Osteoblast (primary cell): ENCODE data around the gene AGPS. TPM values are rescaled to one million over a fixed set of nuclear protein-coding genes. Genes with fewer than 3 reads are reported as not detected.

Source experiments
- DNase-seq: peaks from one replicate; pipeline ENCODE4 v3.0.0; 2011; ENCODE audit warnings: low spot score, mixed read lengths; ENCODE audit not compliant: insufficient read length; ENCODE audit errors: missing footprints
- H2AFZ ChIP-seq: 2 replicates; pipeline ENCODE4 v1.6.0; 2011; ENCODE audit warnings: mild to moderate bottlenecking, low read length
- H3K27ac ChIP-seq: 2 replicates; pipeline ENCODE4 v1.5.1; 2011; ENCODE audit warnings: mild to moderate bottlenecking, low read depth, low read length, moderate library complexity
- H3K27me3 ChIP-seq: 2 replicates; pipeline ENCODE4 v1.6.0; 2012; ENCODE audit warnings: mild to moderate bottlenecking, control low read depth, inconsistent platforms, low read length, moderate library complexity; ENCODE audit not compliant: insufficient read depth
- H3K36me3 ChIP-seq: 2 replicates; pipeline ENCODE4 v1.5.1; 2011; ENCODE audit warnings: mild to moderate bottlenecking, low read length, control low read depth, moderate library complexity; ENCODE audit not compliant: insufficient read depth
- H3K4me1 ChIP-seq: 2 replicates; pipeline ENCODE4 v1.5.1; 2011; ENCODE audit warnings: mild to moderate bottlenecking, low read length, control low read depth, moderate library complexity; ENCODE audit not compliant: insufficient read depth
- H3K4me2 ChIP-seq: 2 replicates; pipeline ENCODE4 v1.6.0; 2011; ENCODE audit warnings: mild to moderate bottlenecking, low read length; ENCODE audit not compliant: insufficient read depth
- H3K4me3 ChIP-seq: fragments of 200-600 bp; sonication (generic); 3 replicates; pipeline ENCODE4 v1.5.1; 2012; ENCODE audit warnings: mild to moderate bottlenecking, low read length, inconsistent platforms; ENCODE audit not compliant: insufficient read depth
- H3K79me2 ChIP-seq: 2 replicates; pipeline ENCODE4 v1.6.0; 2012; ENCODE audit warnings: mild to moderate bottlenecking, low read length, control low read depth, inconsistent platforms; ENCODE audit not compliant: insufficient read depth
- H3K9me3 ChIP-seq: 2 replicates; pipeline ENCODE4 v1.5.1; 2011; ENCODE audit warnings: low read depth, low read length, control low read depth
- H4K20me1 ChIP-seq: 2 replicates; pipeline ENCODE4 v1.6.0; 2012; ENCODE audit warnings: mild to moderate bottlenecking, low read length, control low read depth; ENCODE audit not compliant: insufficient read depth
- CTCF ChIP-seq: IDR thresholded peaks from 2 replicates; pipeline ENCODE4 v1.5.1; 2011; ENCODE audit warnings: mild to moderate bottlenecking, low read depth, low read length, moderate library complexity; ENCODE audit errors: extremely low read depth
- total RNA-seq: library from RNA; depleted of rRNA; stranded (reverse); fragments of >200 nt; gene quantifications from 2 replicates; pipeline ENCODE4 v1.2.3, GENCODE V29; 2012

The AGPS gene
- total RNA-seq, 1 donor: 34.0 TPM

GRCh38 chr2:177506998-177507397 is 114.4 kb downstream of the AGPS start:
- H3K4me1 ChIP-seq: no peaks in the 10 kb centered on the region

GRCh38 chr2:177516824-177517544 is 124.4 kb downstream of the AGPS start:
- TF ChIP-seq CTCF: no peak
- Histone ChIP-seq H3K36me3 (no peaks in the 10 kb centered on the region), H3K27me3 (no peaks in the 10 kb centered on the region), H3K4me3 (no peak overlapping the region), H3K27ac (no peak overlapping the region), H3K79me2 (no peaks in the 10 kb centered on the region), H4K20me1 (no peaks in the 10 kb centered on the region), H3K4me2 (no peak overlapping the region), H3K9me3 (no peaks in the 10 kb centered on the region), H3K4me1 (no peaks in the 10 kb centered on the region), H2AFZ (no peak overlapping the region)
- DNase-seq: no peak

More at GRCh38 chr2:177506998-177507397, 114.4 kb downstream of the AGPS start:
- Histone ChIP-seq H3K27ac (no peak overlapping the region), H3K27me3 (no peaks in the 10 kb centered on the region), H3K4me3 (no peak overlapping the region), H3K79me2 (no peaks in the 10 kb centered on the region), H3K36me3 (no peaks in the 10 kb centered on the region), H3K9me3 (no peaks in the 10 kb centered on the region), H4K20me1 (no peaks in the 10 kb centered on the region), H3K4me2 (no peak overlapping the region), H2AFZ (no peak overlapping the region)
- DNase-seq: no peak
- no peak for TF ChIP-seq CTCF

GRCh38 chr2:177518754-177519153 is 126.2 kb downstream of the AGPS start:
- no peak overlapping the region for H3K4me3 ChIP-seq
- no peak overlapping the region for H3K27ac ChIP-seq
- no peak for TF ChIP-seq CTCF
- H3K4me1 ChIP-seq: no peaks in the 10 kb centered on the region
- no peak overlapping the region for H3K4me2 ChIP-seq
- H3K36me3 ChIP-seq: no peaks in the 10 kb centered on the region
- no peaks in the 10 kb centered on the region for H4K20me1 ChIP-seq
- H2AFZ ChIP-seq: no peak overlapping the region
- no peaks in the 10 kb centered on the region for H3K9me3 ChIP-seq
- no peak for DNase-seq
- no peaks in the 10 kb centered on the region for H3K79me2 ChIP-seq
- no peaks in the 10 kb centered on the region for H3K27me3 ChIP-seq

- H3K4me1 ChIP-seq: no peaks in the 10 kb centered on the region
- no peaks in the 10 kb centered on the region for H3K79me2 ChIP-seq
- H4K20me1 ChIP-seq: no peaks in the 10 kb centered on the region
- H3K27ac ChIP-seq: no peak overlapping the region
- no peaks in the 10 kb centered on the region for H3K27me3 ChIP-seq
- H2AFZ ChIP-seq: no peak overlapping the region
- no peak for DNase-seq
- no peak overlapping the region for H3K4me2 ChIP-seq
- H3K9me3 ChIP-seq: no peaks in the 10 kb centered on the region
- H3K4me3 ChIP-seq: no peak overlapping the region
- no peak for TF ChIP-seq CTCF
- H3K36me3 ChIP-seq: no peaks in the 10 kb centered on the region
These were observed 127.1 kb downstream of the AGPS start for GRCh38 chr2:177519534-177520115.
